K562 (cell line): Measurements from ENCODE around the gene FTH1. TPM values are rescaled to one million over a fixed set of nuclear protein-coding genes. Genes with fewer than 3 reads are reported as not detected.
A peak's percentile ranks its signal among the peaks of the same experiment; 100 is the strongest.

Experiments used
- CBX8 ChIP-seq: fragments of 200-600 bp; sonication (generic); IDR thresholded peaks from 2 replicates; pipeline ENCODE4 v1.6.1; 2012; ENCODE audit warnings: borderline replicate concordance, mixed run types, low read depth, mild to moderate bottlenecking, moderate library complexity, mixed read lengths, low read length, control low read depth, inconsistent platforms; ENCODE audit not compliant: poor library complexity, severe bottlenecking; ENCODE audit errors: extremely low read depth
- ELF4 ChIP-seq: fragments of 450-650 bp; formaldehyde crosslinking; IDR thresholded peaks from 2 replicates; pipeline ENCODE4 v1.4.0; 2022; ENCODE audit warnings: missing genetic modification characterization
- HDAC6 ChIP-seq: IDR thresholded peaks from 2 replicates; pipeline ENCODE4 v1.6.1; 2012; ENCODE audit warnings: low read depth, mild to moderate bottlenecking, control low read depth, inconsistent platforms, low read length, moderate library complexity
- MTA2 ChIP-seq: fragments of 450-650 bp; IDR thresholded peaks from 2 replicates; pipeline ENCODE4 v1.6.1; 2016; ENCODE audit warnings: low read depth
- RCOR1 ChIP-seq, 2 experiments: IDR thresholded peaks; 2 replicates each; pipeline ENCODE4 v1.6.1; 2012; ENCODE audit warnings: low read depth in 2 of 2, low read length in 2 of 2, borderline replicate concordance in 1 of 2, improper control_type of control experiment in 1 of 2
- SIN3B ChIP-seq: fragments of 450-650 bp; IDR thresholded peaks from 2 replicates; pipeline ENCODE4 v1.6.1; 2017; ENCODE audit warnings: low read depth, mild to moderate bottlenecking, moderate library complexity
- SMARCC2 ChIP-seq: fragments of 450-650 bp; IDR thresholded peaks from 2 replicates; pipeline ENCODE4 v1.6.1; 2017; ENCODE audit warnings: antibody characterized with exemption, moderate library complexity, mild to moderate bottlenecking, low read depth
- SRSF3 ChIP-seq: fragments of 200-400 bp; formaldehyde crosslinking; IDR thresholded peaks from 2 replicates; pipeline ENCODE4 v1.6.1; 2016; ENCODE audit warnings: mild to moderate bottlenecking, low read length, moderate library complexity; ENCODE audit not compliant: insufficient read depth
- TBP ChIP-seq: optimal IDR thresholded peaks from 2 replicates; pipeline ENCODE3; 2011; ENCODE audit warnings: low read depth, low read length, improper control_type of control experiment
- TRIM28 ChIP-seq: fragments of 450-650 bp; IDR thresholded peaks from 2 replicates; pipeline ENCODE4 v1.6.1; 2017
- ZNF124 ChIP-seq: sonication (generic); formaldehyde crosslinking; IDR thresholded peaks from 2 replicates; pipeline ENCODE4 v1.8.1; 2022; ENCODE audit warnings: missing genetic modification reagents
- ZNF584 ChIP-seq: fragments of 200-800 bp; sonication (Bioruptor generic); IDR thresholded peaks from 2 replicates; pipeline ENCODE4 v1.6.1; 2016; ENCODE audit warnings: low read depth, mild to moderate bottlenecking, missing genetic modification characterization, missing compliant biosample characterization
- ZNF717 ChIP-seq: fragments of 250-450 bp; sonication (Bioruptor Pico); IDR thresholded peaks from 2 replicates; pipeline ENCODE4 v1.5.0; 2021
- ZNF785 ChIP-seq: fragments of 250-450 bp; sonication (Bioruptor Pico); IDR thresholded peaks from 2 replicates; pipeline ENCODE4 v1.4.0; 2020; ENCODE audit warnings: mild to moderate bottlenecking
- ZNF79 ChIP-seq: fragments of 250-450 bp; sonication (Bioruptor Pico); IDR thresholded peaks from 2 replicates; pipeline ENCODE4 v1.4.0; 2020; ENCODE audit warnings: low read depth, mild to moderate bottlenecking, moderate library complexity
- polyA plus RNA-seq, 8 experiments: library from polyadenylated mRNA; depleted of rRNA in 4 of 8; stranded (reverse) in 5 of 8; unstranded in 3 of 8; fragments of >200 nt; fragmentation: Nextera tagmentation in 2 of 8; fragmentation: Illumina TruSeq in 1 of 8; extraction: Ambion mirVana in 2 of 8; extraction: Trizol in 1 of 8; gene quantifications; 2 replicates each; pipeline versions ENCODE4 v1.2.1 to v1.2.3, GENCODE V29; 2011 to 2014; ENCODE audit warnings: inconsistent platforms in 1 of 8, missing spikeins in 1 of 8
- total RNA-seq, 7 experiments: library from RNA; depleted of rRNA in 6 of 7; stranded (reverse); fragments of >200 nt in 6 of 7; fragmentation: Illumina TruSeq in 2 of 7; extraction: Trizol in 2 of 7; gene quantifications; 2 replicates each; pipeline versions ENCODE4 v1.2.1 to v1.2.3, GENCODE V29; 2011 to 2021; ENCODE audit warnings: low replicate concordance in 1 of 7
- TF ChIP-seq, protein P1 (sequence below): sonication (generic); formaldehyde crosslinking; IDR thresholded peaks from 2 replicates; pipeline ENCODE4 v1.8.0; 2022; ENCODE audit warnings: mild to moderate bottlenecking, missing genetic modification reagents
- TF ChIP-seq, protein P2 (sequence below): fragments of 200-800 bp; sonication (Bioruptor generic); IDR thresholded peaks from 2 replicates; pipeline ENCODE4 v1.6.1; 2017; ENCODE audit warnings: missing genetic modification characterization, missing compliant biosample characterization
- TF ChIP-seq, protein P3 (sequence below): fragments of 450-650 bp; IDR thresholded peaks from 2 replicates; pipeline ENCODE4 v1.6.1; 2016; ENCODE audit warnings: missing biosample characterization, missing genetic modification characterization
- TF ChIP-seq, protein P4 (sequence below), 2 experiments: IDR thresholded peaks; 2 replicates each; pipeline ENCODE4 v1.6.1; 2011; ENCODE audit warnings: borderline replicate concordance in 1 of 2, control low read depth in 1 of 2, low read depth in 1 of 2, low read length in 1 of 2, mild to moderate bottlenecking in 1 of 2, mixed read lengths in 1 of 2, moderate library complexity in 1 of 2; ENCODE audit not compliant: insufficient read depth in 1 of 2, insufficient read length in 1 of 2, poor library complexity in 1 of 2, severe bottlenecking in 1 of 2; ENCODE audit errors: extremely low read depth in 1 of 2
- TF ChIP-seq, protein P5 (sequence below), 2 experiments: fragments of 450-650 bp; conservative IDR thresholded peaks; 2 replicates each; pipeline ENCODE4 v1.6.1; 2017; ENCODE audit warnings: mild to moderate bottlenecking in 2 of 2, moderate library complexity in 2 of 2

The FTH1 gene
- total and polyA plus RNA-seq, 9 of the 15 experiments (the other 6 are each of a cell fraction or from before 2014, with no cell fraction given): 370 to 3,146 (median 802) TPM

DNA sequence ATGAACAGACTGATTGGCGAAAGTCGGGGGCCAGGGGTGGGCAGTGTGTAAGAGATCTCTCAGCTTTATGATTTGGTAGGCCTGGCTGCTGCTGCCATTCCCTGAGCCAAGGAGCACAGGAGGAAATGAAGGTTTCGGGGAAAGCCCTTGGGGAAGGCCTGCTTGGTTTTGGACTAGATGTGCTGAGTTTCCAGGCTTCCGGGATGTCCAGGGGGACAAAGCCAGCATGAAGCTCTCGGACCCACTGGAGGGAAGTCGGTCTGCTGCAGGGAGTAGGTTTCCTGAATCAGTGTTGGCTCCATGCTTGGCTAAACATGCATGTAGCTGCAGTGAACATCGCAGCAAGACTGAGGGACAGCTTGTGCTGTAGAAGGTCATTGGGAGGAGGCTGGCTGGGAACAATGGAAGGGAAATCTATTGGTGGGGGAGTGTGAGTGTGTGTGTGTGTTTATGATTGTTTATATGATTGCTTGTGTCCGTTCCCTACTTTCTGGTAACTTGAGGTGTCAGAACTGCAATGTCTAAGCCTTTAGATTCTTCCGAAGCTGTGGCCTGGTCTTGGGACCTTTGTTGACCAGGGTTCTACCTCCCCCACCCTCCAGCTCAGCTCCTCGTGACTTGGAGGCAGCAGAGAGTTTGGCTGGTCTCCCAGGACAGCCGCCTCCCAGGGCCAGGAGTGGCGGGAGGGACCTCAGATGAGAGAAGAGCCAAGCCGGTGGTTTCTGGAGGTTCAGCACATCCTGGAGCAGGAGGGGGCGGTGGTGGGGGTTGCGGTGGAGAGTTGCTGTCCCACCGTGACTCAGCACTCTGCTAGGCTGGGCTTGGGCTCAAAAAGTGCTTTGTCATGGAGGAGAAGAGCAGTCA, 4.0 kb upstream of the FTH1 start (continued):
- TF ChIP-seq, protein P1, sequence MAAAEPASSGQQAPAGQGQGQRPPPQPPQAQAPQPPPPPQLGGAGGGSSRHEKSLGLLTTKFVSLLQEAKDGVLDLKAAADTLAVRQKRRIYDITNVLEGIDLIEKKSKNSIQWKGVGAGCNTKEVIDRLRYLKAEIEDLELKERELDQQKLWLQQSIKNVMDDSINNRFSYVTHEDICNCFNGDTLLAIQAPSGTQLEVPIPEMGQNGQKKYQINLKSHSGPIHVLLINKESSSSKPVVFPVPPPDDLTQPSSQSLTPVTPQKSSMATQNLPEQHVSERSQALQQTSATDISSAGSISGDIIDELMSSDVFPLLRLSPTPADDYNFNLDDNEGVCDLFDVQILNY (CRISPR knock-in tag): 0 out of 2 replicates have a peak, but pooled peaks have one; percentile 35
- no peak for TF ChIP-seq TBP
- peak in 1 of 2 experiments; percentile 91; a peak in 3 of 4 replicates for TF ChIP-seq RCOR1 (IDR thresholded peaks at IDR 0.05; ENCODE audit: borderline replicate concordance in 1 of 2, low read depth in 2 of 2, low read length in 2 of 2)
- no peak for TF ChIP-seq SRSF3
- TF ChIP-seq, protein P2, sequence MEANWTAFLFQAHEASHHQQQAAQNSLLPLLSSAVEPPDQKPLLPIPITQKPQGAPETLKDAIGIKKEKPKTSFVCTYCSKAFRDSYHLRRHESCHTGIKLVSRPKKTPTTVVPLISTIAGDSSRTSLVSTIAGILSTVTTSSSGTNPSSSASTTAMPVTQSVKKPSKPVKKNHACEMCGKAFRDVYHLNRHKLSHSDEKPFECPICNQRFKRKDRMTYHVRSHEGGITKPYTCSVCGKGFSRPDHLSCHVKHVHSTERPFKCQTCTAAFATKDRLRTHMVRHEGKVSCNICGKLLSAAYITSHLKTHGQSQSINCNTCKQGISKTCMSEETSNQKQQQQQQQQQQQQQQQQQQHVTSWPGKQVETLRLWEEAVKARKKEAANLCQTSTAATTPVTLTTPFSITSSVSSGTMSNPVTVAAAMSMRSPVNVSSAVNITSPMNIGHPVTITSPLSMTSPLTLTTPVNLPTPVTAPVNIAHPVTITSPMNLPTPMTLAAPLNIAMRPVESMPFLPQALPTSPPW (CRISPR knock-in tag): peak; percentile 98
- no peak for TF ChIP-seq SIN3B
- 0 out of 2 replicates have a peak, but pooled peaks have one; percentile 5 for TF ChIP-seq MTA2
- TF ChIP-seq SMARCC2: peak; percentile 74; the same call in 1 of the 2 replicates
- peak; percentile 82; the same call in 1 of the 2 replicates for TF ChIP-seq TRIM28
- no peak for TF ChIP-seq CBX8
- TF ChIP-seq, protein P3, sequence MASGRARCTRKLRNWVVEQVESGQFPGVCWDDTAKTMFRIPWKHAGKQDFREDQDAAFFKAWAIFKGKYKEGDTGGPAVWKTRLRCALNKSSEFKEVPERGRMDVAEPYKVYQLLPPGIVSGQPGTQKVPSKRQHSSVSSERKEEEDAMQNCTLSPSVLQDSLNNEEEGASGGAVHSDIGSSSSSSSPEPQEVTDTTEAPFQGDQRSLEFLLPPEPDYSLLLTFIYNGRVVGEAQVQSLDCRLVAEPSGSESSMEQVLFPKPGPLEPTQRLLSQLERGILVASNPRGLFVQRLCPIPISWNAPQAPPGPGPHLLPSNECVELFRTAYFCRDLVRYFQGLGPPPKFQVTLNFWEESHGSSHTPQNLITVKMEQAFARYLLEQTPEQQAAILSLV: no peak
- no peak for TF ChIP-seq ZNF124 (CRISPR knock-in tag)
- TF ChIP-seq, protein P4, sequence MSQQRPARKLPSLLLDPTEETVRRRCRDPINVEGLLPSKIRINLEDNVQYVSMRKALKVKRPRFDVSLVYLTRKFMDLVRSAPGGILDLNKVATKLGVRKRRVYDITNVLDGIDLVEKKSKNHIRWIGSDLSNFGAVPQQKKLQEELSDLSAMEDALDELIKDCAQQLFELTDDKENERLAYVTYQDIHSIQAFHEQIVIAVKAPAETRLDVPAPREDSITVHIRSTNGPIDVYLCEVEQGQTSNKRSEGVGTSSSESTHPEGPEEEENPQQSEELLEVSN (IDR thresholded peaks at IDR 0.05; ENCODE audit: borderline replicate concordance in 1 of 2, extremely low read depth in 1 of 2, insufficient read depth in 1 of 2, insufficient read length in 1 of 2, low read depth in 1 of 2, low read length in 1 of 2, poor library complexity in 1 of 2, severe bottlenecking in 1 of 2): peak; percentile 36 to 63
- no peak for TF ChIP-seq ZNF785 (CRISPR knock-in tag)
- no peak for TF ChIP-seq HDAC6
- no peak for TF ChIP-seq ZNF717 (CRISPR knock-in tag)
- TF ChIP-seq ZNF584 (CRISPR knock-in tag): peak; percentile 59
- TF ChIP-seq ELF4 (CRISPR knock-in tag): peak; percentile 60; the same call in 1 of the 2 replicates
- TF ChIP-seq, protein P5, sequence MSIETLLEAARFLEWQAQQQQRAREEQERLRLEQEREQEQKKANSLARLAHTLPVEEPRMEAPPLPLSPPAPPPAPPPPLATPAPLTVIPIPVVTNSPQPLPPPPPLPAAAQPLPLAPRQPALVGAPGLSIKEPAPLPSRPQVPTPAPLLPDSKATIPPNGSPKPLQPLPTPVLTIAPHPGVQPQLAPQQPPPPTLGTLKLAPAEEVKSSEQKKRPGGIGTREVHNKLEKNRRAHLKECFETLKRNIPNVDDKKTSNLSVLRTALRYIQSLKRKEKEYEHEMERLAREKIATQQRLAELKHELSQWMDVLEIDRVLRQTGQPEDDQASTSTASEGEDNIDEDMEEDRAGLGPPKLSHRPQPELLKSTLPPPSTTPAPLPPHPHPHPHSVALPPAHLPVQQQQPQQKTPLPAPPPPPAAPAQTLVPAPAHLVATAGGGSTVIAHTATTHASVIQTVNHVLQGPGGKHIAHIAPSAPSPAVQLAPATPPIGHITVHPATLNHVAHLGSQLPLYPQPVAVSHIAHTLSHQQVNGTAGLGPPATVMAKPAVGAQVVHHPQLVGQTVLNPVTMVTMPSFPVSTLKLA (conservative IDR thresholded peaks at IDR 0.05): peak; percentile 89 to 94
- TF ChIP-seq ZNF79 (CRISPR knock-in tag): no peak
